NOMO-1 treated with DMSO at 0.1 percent for 48 hours (cell line): ENCODE results near the gene WDR33.

ENCODE experiments used
- DNase-seq: peaks from one replicate; lab custom pipeline; 2025; ENCODE audit not compliant: unreplicated experiment; lab: John Stamatoyannopoulos, UW

The WDR33 gene

DNA sequence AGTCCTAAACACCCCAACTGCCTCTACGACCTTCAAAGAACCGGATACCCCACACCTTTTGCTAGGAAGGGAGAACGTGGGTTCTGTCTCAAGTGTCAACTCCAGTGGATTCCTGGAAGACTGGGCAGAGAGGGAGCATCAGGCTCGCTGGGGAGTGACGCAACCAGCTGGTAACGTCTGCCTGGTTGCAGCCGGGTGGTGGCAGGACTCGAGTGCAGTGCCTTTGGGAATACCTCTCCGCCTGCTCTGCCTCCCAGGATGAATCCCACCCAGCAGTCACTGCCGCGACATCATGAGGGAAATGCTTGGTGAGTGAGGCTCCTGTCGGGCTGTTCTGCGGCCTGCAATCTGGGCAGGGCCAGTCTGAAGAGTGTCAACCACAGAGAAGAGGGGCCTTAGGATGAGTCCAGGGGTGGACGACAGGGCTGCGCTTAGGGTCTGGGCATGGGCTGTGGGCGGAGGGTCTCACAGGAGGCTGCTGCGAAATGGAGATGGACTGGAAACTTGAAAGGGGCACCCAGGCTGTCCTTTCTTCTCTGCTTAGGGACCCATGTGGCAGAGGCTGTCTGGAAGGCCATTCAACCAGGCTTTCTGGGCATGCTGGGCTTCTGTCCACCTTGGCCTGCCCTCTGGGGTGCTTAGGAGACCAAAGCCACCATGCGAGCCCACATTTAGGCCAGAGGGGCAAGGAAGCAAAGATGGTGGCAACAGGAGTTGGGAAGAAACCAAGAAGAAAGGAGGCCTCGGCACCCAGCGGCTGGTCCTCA lies 152.1 kb downstream of the WDR33 start:
- DNase-seq: no peak

DNA sequence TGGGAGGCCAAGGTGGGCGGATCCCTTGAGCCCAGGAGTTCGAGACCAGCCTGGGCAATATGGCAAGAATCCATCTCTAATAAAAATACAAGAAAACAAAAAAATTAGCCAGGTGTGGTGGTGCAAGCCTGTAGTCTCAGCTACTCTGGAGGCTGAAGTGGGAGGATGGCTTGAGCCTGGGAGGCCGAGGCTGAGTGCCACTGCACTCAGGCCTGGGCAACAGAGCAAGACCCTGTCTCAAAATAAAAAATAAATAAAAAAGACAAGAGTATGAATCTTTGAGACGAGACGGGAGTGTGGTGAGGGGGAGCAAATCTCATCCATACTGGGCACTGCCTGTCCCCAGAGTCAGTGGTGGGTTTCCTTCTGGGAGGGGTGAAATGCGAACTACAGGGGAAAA lies 152.8 kb downstream of the WDR33 start:
- no peak for DNase-seq

- no peak for DNase-seq
Observed at GRCh38 chr2:127657232-127657595, 153.8 kb downstream of the WDR33 start.

- no peak for DNase-seq
Observed at GRCh38 chr2:127656569-127657231, 154.3 kb downstream of the WDR33 start.

DNA sequence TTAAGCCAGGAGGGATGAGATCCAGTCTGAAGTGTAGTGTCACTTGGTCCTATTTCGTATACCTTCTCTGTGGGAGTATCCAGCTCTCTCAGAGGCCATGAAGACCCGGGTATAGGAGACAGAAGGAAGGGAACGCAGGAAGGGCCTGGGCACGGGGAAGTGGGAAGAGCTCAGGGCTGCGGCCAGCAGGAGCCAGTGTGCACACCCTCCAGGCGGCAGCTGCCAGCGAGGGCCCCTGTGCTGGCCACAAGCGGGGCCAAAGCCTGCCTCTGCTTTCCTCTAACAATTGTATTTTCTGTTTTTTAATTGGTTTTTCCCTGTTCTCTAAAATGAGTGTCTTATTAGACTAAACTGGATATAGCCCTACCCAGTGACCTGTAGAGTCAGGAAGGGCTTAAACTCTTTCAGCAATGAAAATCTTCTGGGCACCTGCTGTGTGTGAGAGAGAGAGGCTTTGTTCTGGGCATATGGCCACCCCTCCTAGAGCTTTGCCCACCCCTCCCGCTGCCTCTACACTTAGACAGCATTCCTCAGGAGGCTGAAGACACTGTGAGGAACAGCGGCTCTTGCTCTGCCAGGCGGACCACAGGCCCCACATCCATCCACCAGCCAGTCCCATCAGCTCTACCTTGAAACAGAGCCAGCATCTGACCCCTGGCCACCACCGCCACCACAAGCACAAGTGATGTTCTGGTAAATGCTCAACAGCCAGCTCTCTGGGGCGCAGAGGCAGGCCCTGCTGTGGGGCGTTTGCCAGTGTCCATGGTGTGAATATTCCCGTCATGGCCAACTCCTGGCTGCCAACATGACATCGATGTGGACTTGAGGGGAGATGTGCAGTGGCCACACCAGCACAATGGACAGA lies 155.5 kb downstream of the WDR33 start:
- no peak for DNase-seq

DNA sequence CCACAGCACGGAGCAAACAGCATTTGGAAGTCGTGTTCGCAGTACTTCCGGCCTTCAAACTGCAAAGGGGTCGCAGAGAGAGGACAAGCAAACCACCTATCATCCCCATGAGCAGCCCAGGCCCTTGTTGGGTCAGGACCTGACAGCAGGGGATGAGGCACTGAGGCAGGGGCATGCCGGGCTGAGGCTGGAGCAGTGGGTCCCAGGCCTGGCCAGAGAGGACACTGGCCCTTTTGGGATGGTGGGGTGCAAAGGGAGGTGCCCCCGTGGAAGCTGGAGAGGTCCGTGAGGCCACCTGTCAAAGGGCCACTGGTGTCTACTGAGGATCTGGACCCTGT lies 156.2 kb downstream of the WDR33 start:
- no peak for DNase-seq

DNA sequence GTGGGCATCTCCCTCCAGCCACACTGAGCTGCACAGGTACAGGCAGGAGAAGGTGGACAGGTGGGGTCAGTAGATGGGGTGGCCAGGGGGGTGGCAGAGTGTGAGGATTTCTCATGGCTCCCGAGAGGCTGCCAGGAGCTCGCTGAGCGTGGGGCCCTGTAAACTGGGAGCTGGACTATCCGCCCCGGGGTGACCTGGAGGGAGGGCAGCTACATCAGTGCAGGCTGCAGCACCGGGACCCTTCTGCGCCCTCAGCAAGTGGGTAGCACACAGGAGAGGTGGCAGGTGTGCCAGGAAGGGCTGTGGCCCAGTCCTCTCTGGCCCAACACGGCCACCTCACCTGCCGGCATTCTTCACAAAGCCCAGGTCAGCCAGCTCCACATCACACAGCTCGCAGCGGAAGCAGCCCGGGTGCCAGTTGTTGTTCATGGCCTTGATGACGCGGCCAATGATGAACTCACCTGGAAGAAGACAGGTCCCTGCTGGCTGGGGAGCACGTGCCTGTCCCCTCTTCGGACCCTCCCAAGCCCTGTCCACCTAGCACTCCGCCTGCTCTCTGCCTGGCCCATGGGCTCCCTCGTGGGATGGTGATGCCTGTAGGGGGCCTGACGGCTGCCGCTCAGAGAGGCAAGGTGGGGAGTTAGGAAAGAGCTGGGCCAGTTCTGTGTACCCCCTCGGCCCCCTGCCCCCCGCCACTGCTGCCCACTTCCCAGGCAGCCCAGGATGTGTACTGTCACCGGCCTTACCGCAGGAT lies 156.7 kb downstream of the WDR33 start:
- no peak for DNase-seq

DNA sequence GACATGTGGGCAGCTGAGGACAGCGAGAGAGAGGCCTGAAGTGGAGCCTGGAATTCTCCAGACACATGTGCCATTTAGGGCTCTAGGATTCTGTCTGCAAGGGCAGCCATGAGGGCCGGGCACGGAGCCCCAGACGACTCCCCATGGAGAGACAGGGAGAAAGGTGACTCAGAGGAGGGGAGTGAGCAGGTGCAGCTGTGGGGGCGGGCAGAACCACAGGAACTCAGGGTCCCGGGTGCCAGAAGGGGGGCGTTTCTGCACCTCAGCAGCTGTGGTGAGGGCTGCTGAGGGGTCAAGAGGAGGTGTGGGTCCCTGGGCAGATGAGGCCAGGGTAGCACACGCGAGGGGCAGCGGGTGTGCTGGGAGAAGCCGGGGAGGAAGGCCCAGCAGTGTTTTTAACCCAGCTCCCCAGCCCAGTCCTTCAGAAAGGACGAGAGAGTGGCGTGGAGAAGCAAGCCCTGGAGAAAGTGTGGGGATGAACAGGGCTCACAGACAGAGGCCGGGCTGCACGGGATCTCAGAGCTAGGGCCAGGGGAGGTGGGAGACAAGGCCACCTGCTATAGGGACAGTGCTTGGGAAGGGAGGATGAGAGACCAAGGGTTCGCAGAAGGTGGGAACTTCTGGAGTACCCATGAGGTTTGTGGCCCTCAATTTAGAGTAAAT lies 157.4 kb downstream of the WDR33 start:
- DNase-seq: no peak

GRCh38 chr2:127652786-127653357 lies 158.1 kb downstream of the WDR33 start:
- no peak for DNase-seq

DNA sequence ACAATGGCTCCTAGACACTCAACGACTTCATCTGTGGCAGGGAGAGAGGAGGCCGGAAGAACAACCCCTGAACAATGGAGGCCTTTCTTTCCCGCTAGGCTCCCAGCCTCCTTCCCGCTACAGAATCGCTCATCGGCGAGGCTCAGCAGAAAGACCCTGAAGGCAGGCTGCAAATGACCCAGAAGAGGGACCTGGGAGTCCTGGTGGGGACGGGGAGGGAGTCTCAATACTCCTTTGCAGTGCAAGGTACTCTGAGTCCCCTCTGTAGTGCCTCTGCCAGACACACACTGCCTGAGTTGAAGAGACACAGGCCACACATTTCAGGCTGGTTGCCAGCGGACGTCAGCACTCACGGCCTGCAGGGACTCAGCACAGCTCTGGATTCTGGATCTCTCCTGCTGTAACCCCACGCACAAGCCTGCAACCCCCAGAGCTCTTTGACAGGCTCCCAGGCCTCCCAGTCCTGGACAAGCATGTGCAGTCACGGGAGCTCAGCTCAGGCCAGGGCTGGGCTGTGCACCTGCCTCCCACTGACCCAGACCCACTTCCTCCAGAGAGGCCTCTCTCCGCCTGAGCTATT lies 158.9 kb downstream of the WDR33 start:
- no peak for DNase-seq

- DNase-seq: no peak
Observed at GRCh38 chr2:127651381-127651809, 159.6 kb downstream of the WDR33 start.
